ENCODE measurements around the gene PPP1R16B. TPM values are rescaled to one million over a fixed set of nuclear protein-coding genes. Genes with fewer than 3 reads are reported as not detected.

PPP1R16B gene
- total and polyA plus RNA-seq, 2 of the 8 experiments (the other 6 are each of a cell fraction or from before 2014, with no cell fraction given): 2.6 to 8.9 TPM

DNA sequence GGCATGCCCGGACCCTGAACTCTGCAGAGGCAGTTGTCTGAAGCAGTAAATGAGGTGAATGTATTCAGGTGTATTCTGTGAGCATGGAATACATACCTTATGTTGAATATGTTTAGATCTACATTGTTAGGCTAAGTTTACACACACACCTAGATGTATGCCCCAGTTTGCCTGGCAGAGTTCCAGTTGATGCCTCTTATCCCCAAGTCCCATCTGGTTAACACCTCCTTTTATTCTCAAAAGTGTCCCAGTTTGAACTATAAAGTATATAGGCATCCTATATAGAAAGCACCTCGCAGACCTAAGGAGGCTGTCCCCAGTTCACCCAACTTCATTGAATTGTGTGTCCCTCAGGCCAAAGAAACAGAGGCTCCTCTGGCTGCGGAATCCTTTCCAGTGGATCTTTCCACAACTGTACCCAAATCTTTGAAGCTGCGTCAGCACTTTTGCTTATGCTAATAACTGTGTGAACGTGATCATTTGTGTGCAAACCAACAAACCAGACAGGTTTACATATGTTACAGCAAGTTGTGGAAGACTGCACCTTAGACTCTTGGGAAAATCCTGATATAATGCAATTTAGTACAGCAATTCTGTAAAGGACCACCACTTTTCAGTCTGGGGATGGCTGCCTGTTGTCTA lies 151.9 kb downstream of the PPP1R16B start:
- no peak overlapping the region for H3K9ac ChIP-seq (replicated peaks in 1 of 4; ENCODE audit: extremely low read depth in 1 of 4, low read depth in 3 of 4, low read length in 3 of 4)
- H3K27ac ChIP-seq (ENCODE audit: low read depth, low read length): no peak overlapping the region
- no peak overlapping the region for H2BK20ac ChIP-seq (ENCODE audit: low read length)
- no peak overlapping the region for H2BK5ac ChIP-seq (ENCODE audit: low read depth, low read length)
- H3K9me3 ChIP-seq (ENCODE audit: insufficient read depth in 2 of 2, low read depth in 1 of 2, low read length in 1 of 2): no peaks in the 10 kb centered on the region
- FAIRE-seq (no peak), DNase-seq (ENCODE audit: low read depth in 1 of 2, low spot score in 2 of 2) (no peak)
- H2AK5ac ChIP-seq (ENCODE audit: low read depth, low read length): no peak overlapping the region
- no peak overlapping the region for H3K18ac ChIP-seq (ENCODE audit: extremely low read depth, low read length)
- no peaks in the 10 kb centered on the region for H3K23me2 ChIP-seq (ENCODE audit: low read depth, low read length)
- no peak overlapping the region for H3K14ac ChIP-seq (ENCODE audit: insufficient read length)
- H4K91ac ChIP-seq (replicated peaks; ENCODE audit: insufficient read length, low read length): no peak overlapping the region
- no peak overlapping the region for H2AFZ ChIP-seq (ENCODE audit: low read length)
- peaks cover 0 to 4% (median 0%) of the 10 kb centered on the region in 4 experiments; a peak in 1 of 7 replicates for H3K4me1 ChIP-seq (replicated peaks in 1 of 4; ENCODE audit: control insufficient read depth in 3 of 4, insufficient read depth in 4 of 4, low read length in 3 of 4)
- no peak overlapping the region for H2BK15ac ChIP-seq (ENCODE audit: low read length)
- H3K36me3 ChIP-seq (ENCODE audit: control insufficient read depth in 2 of 4, insufficient read depth in 4 of 4, low read length in 3 of 4): peaks cover 0 to 12% (median 4%) of the 10 kb centered on the region in 4 experiments; a peak in 6 of 8 replicates
- H3K4ac ChIP-seq (replicated peaks; ENCODE audit: insufficient read length, low read depth, low read length): no peak overlapping the region
- H4K5ac ChIP-seq (ENCODE audit: insufficient read length, low read depth, low read length): no peak overlapping the region
- 85% methylated on average over 5 of the region's 5 CpGs; no CpG with 5 or more reads in 1 of the 2 experiments for WGBS, 2 experiments (ENCODE audit: extremely low coverage in 1 of 2, insufficient coverage in 1 of 2, insufficient read length in 1 of 2, insufficient replicate concordance in 2 of 2, low coverage in 1 of 2, low lambda C conversion rate in 2 of 2, missing lambda C conversion rate in 1 of 2)
- no peak overlapping the region for H3K56ac ChIP-seq (replicated peaks; ENCODE audit: insufficient read length, low read depth, low read length)
- H4K20me1 ChIP-seq (replicated peaks in 1 of 2; ENCODE audit: control insufficient read depth in 1 of 2, insufficient read depth in 2 of 2, low read length in 2 of 2): no peaks in the 10 kb centered on the region
- H3K79me2 ChIP-seq (ENCODE audit: control insufficient read depth in 1 of 2, insufficient read depth in 2 of 2, low read length in 2 of 2): peaks cover 0 to 5% of the 10 kb centered on the region in 2 experiments; a peak in 1 of 4 replicates
- H3K27me3 ChIP-seq (replicated peaks in 1 of 4; ENCODE audit: control insufficient read depth in 3 of 4, extremely low read depth in 1 of 4, insufficient read depth in 3 of 4, low read length in 3 of 4): no peaks in the 10 kb centered on the region
- H3K4me3 ChIP-seq (ENCODE audit: extremely low read depth in 1 of 4, insufficient read depth in 2 of 4, low read depth in 3 of 4, low read length in 4 of 4): no peak overlapping the region
- CTCF ChIA-PET (ENCODE audit: partially characterized antibody): interaction anchor here (0.6 to 1.6 kb wide), 3 partner anchors 8 to 92 kb away, joined by 3 to 5 read pairs (median 3); no protein-coding TSS in a partner anchor
- no peak overlapping the region for H2BK120ac ChIP-seq (replicated peaks; ENCODE audit: low read depth, low read length)
- H3K23ac ChIP-seq (ENCODE audit: insufficient read length): no peak overlapping the region
- POLR2A ChIA-PET (ENCODE audit: partially characterized antibody): interaction anchor here (1.0 to 1.6 kb wide), 2 partner anchors 31 to 32 kb away, joined by 3 read pairs; partner anchors contain the start of gene FAM83D
- no peaks in the 10 kb centered on the region for H3K79me1 ChIP-seq (ENCODE audit: low read depth, low read length)
- no peak overlapping the region for H2BK12ac ChIP-seq (ENCODE audit: low read depth, low read length)
- H3K4me2 ChIP-seq (ENCODE audit: insufficient read depth in 1 of 2, low read depth in 2 of 2, low read length in 2 of 2): no peak overlapping the region
- H4K8ac ChIP-seq (ENCODE audit: extremely low read depth, insufficient read depth, low read length): no peak overlapping the region
- TF ChIP-seq JUND (IDR thresholded peaks at IDR 0.05; ENCODE audit: low read length): no peak
- TF ChIP-seq KDM4A (IDR thresholded peaks at IDR 0.05; ENCODE audit: low read depth, low read length, severe bottlenecking): no peak
- no peak for TF ChIP-seq EP300 (IDR thresholded peaks at IDR 0.05; ENCODE audit: borderline replicate concordance in 1 of 2, low read depth in 2 of 2, low read length in 2 of 2)
- no peak for TF ChIP-seq BACH1 (IDR thresholded peaks at IDR 0.05; ENCODE audit: low read length)
- TF ChIP-seq SRF (IDR thresholded peaks at IDR 0.05; ENCODE audit: low read depth, low read length): no peak
- TF ChIP-seq MAFK (IDR thresholded peaks at IDR 0.05; ENCODE audit: low read depth, low read length): no peak
- no peak for TF ChIP-seq RBBP5 (IDR thresholded peaks at IDR 0.05; ENCODE audit: borderline replicate concordance, low read depth, low read length)
- TF ChIP-seq BRCA1 (IDR thresholded peaks at IDR 0.05; ENCODE audit: low read depth, low read length): no peak
- TF ChIP-seq, protein P1, sequence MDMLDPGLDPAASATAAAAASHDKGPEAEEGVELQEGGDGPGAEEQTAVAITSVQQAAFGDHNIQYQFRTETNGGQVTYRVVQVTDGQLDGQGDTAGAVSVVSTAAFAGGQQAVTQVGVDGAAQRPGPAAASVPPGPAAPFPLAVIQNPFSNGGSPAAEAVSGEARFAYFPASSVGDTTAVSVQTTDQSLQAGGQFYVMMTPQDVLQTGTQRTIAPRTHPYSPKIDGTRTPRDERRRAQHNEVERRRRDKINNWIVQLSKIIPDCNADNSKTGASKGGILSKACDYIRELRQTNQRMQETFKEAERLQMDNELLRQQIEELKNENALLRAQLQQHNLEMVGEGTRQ (IDR thresholded peaks at IDR 0.05; ENCODE audit: low read length): no peak
- TF ChIP-seq TAF7 (optimal IDR thresholded peaks at IDR 0.05; ENCODE audit: borderline replicate concordance, low read depth, low read length): no peak
- TF ChIP-seq CTBP2 (IDR thresholded peaks at IDR 0.05; ENCODE audit: borderline replicate concordance, insufficient read depth, insufficient read length, low read length): no peak
